ENCODE measurements around the gene JARID2.

- TF ChIP-seq CTCF (IDR thresholded peaks at IDR 0.05; ENCODE audit: low read length) (no peak), EZH2 (optimal IDR thresholded peaks at IDR 0.05; ENCODE audit: low read depth, low read length) (no peak)
These were observed 173.6 kb downstream of the JARID2 start for GRCh38 chr6:15419493-15419892.
